GM12801 (cell line): ENCODE results near the gene SCNN1B.

Source experiments
- CTCF ChIP-seq: IDR thresholded peaks from one replicate; pipeline ENCODE4 v1.5.1; 2011; ENCODE audit warnings: control low read depth; ENCODE audit not compliant: insufficient read length; ENCODE audit errors: extremely low read depth

The SCNN1B gene

GRCh38 chr16:23316634-23317265 lies 14.6 kb downstream of the SCNN1B start:
- no peak for TF ChIP-seq CTCF

GRCh38 chr16:23317266-23317661 lies 15.2 kb downstream of the SCNN1B start:
- TF ChIP-seq CTCF, result no peak

DNA sequence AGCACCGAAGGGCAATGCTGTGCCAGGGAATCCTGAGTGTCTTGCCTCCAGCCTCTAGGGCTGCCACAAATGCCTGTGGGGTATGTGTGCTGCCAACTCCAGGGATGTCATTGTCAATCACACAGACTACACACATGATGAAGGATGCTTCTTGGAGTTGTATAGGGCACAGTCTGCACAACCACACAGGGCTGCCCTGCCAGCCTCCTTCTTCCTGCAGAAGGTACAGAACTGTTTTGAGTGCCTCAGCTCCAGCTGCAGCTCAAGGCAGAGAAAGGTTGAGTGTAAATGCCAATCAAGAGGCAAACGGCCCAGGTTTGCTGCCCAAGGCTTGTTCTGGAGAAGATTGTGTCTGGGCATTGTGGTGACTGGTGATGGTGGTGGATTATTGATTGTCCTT lies 15.6 kb downstream of the SCNN1B start:
- TF ChIP-seq CTCF, result no peak

- TF ChIP-seq CTCF, result no peak
Observed at GRCh38 chr16:23318639-23319038, 16.5 kb downstream of the SCNN1B start.

GRCh38 chr16:23319861-23320615 lies 17.9 kb downstream of the SCNN1B start:
- TF ChIP-seq CTCF, result no peak

DNA sequence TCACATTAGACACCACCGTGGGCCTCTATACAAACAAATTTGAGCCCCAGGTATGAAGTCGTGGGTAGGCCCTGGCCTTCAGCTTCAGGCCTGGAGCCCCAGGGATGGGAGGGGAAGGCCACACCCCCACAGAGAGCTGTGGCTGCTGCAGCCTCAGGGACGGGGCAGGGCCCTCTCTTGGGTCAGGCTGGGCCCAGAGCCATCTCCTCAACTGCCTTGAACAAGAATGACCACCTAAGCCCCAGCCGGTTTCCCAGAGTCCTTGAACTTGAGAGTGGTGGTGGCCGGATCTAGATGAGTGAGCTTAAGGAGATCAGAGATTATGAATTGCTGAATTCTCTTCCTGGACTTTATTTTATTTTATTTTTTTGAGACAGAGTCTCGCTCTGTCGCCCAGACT lies 18.6 kb downstream of the SCNN1B start:
- no peak for TF ChIP-seq CTCF

DNA sequence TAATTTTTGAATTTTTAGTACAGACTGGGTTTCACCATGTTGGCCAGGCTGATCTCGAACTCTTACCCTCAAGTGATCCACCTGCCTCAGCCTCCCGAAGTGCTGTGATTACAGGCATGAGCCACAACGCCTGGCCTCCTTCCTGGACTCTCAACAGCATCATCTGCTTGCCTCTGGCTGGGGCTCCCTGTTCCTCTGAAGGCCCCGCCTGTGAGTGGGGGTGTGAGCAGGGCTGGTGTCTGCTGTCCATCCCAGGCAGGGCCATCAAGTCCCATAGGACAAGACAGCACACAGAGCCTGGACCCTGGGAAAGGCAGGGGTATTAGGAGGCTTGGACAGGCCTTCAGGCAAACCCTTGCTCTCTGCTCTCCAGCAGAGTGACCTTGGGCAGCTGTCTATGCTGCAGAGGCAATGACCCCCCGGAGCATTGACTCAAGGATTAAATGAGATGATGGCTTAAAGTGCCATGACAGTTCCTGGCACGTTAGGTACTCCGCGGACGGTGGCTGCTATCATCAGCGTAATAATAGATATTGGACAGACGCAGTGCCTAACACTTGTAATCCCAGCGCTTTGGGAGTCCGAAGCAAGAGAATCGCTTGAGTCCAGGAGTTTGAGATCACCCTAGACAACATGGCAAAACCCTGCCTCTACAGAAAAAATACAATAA lies 19.2 kb downstream of the SCNN1B start:
- TF ChIP-seq CTCF, result no peak
